Sciatic nerve (tissue), 2 donors: Measurements from ENCODE around the gene GIGYF2. TPM values are rescaled to one million over a fixed set of nuclear protein-coding genes. Genes with fewer than 3 reads are reported as not detected.
"Not testable (repeated sequence)": the region's sequence is repeated elsewhere in the genome, so short reads cannot be mapped to it uniquely, and the experiment has no call there.

Source experiments
- ATAC-seq: fragments of 200-7000 bp; cut with Tn5 transposase; one replicate; pipeline ENCODE4 v1.9.1; 2020; ENCODE audit warnings: mild to moderate bottlenecking, moderate library complexity
- DNase-seq: peaks from one replicate; pipeline ENCODE4 v3.0.0-alpha.2; 2020; ENCODE audit warnings: low spot score
- intact Hi-C: fragments of 100-400 bp; cut with DNase I; formaldehyde crosslinking; loops from one replicate; pipeline ENCODE4 v1.14.2; 2022
- total RNA-seq: library from RNA; stranded (reverse); fragmentation: NEBNext Ultra II Directional; extraction: Animal tissue kit (Norgen Biotek cat#: 25700); gene quantifications from one replicate; pipeline ENCODE4 v1.2.1, GENCODE V29; 2021
- donor health status: DM: no; HTN: no; CAD: no.
- donor health status: DM: no; HTN: no; CAD: no.

GIGYF2 gene
- total RNA-seq, 1 donor from 2014 or later: 97.1 TPM

DNA sequence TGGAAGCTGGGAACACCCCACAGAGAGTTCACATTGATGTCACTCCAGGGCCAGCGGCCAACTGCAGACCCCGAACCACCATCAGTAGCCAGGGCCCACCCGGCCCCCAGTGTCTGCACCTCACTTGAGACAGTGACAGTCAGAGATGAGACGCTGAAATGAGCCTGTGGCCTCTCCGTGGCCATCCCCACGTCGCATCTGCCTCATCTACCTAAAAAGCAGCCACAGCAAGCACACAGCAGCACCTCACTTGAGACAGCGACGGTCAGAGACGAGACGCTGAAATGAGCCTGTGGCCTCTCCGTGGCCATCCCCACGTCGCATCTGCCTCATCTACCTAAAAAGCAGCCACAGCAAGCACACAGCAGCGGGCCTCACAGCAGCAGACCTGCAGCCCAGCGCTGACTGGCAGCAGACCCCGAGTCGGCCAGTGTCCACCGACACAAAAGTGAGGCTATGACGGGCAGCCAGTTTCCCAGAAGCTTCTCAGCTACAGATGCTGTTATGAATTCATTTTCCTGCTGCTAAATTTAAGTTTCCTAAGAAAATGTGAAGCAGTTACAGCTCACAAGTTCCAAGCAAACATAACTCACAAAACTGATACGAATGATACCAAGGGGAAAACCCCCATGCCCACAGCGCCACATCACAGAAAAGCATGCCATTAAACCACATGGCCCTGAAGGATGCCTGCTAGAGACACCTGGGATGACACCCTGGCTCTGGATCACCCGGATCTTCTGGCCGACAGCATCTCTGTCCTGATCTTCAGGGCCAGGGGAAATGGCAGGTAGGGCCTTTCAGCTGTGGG is 200.7 kb downstream of the GIGYF2 start:
- DNase-seq (no peak), ATAC-seq (no peak)
- intact Hi-C loops: no loop called here

DNA sequence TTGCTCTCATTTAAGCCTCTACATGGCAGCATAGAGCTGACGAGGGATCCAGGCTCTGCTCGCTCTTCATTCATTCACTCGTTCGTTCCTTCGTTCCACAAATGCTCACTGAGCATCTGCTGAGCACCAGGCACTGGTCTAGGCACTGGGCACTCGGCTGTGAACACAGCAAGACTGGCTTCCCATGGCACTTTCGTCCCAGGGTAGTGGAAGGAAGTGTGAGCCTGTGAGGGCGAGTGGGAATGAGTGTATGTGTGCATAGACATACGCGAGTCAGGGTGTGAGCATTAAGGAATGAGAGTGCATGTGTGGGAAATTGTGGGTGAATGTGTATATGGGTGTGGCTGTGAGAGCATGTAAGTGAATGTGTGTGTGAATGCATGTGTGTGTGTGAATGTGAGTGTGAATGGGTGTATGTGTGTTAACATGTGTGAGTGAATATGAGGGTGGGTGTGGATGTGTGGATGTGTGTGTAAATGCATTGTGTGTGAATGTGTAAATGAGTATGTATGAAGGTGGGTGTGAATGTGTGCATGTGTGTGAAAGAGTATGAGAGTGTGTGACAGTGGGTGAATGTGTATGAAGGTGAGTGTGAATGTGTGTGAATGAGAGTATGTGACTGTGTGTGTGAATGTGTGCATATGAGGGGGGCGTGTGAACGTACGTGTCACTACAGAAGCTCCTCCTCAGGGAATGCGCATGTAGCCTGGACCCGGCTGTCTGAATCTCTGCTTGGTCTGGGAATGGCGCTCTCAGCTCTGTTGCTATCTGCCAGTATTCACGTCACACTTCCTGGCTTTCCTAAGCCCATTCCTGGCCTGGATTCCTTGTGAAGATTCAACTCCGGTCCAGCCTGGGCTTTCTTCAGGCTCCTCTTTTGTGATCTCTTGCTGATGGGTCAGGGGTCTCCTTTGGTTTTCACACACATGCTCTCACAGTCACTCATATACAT is 201.7 kb downstream of the GIGYF2 start:
- no peak for ATAC-seq
- no peak for DNase-seq
- intact Hi-C loops: no loop called here

DNA sequence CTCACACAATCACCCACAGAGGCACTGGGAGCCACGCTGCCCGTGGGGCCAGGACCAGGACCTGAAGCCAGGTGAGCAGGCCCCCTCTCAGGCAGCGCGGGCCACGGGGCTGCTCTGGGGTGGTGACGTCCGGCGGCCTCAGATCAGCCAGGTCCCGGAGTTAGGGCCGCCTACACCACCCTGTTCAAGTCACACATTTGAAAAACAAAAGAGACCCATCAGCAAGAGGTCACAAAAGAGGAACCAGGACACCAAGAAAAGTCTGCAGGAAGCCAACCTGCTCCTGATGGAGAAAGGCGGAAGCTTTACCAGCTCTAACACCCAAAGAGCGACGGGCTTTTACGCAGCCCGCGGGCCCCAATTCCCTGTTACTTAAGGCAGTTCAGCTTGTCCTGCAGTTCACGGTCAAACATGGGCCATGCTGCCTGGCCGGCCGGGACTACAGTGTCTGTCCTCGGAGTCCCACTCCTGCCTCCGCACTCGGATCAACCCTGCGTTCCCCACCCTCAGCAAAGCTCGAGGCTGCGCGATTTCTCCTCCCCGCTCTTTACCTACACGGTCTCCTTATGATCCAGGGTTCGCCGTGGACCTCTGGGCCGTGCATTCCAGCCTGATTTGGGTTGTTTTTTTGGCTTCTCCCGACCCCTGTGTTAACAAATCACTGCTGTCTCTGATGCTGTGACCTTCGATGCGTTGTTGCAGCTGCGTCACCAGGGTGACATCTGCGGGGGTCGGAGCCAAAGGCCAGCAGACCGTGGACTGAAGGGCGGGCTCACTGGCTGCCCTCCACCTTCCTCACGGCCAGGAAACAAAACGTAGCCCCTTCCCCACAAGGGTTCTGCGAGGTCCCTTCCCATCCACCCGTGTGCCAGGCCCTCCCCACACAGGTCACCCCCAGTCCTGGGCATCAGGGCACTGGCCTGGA is 203.9 kb downstream of the GIGYF2 start:
- ATAC-seq (peak; percentile 28), DNase-seq (no peak)
- intact Hi-C loops: no loop called here

DNA sequence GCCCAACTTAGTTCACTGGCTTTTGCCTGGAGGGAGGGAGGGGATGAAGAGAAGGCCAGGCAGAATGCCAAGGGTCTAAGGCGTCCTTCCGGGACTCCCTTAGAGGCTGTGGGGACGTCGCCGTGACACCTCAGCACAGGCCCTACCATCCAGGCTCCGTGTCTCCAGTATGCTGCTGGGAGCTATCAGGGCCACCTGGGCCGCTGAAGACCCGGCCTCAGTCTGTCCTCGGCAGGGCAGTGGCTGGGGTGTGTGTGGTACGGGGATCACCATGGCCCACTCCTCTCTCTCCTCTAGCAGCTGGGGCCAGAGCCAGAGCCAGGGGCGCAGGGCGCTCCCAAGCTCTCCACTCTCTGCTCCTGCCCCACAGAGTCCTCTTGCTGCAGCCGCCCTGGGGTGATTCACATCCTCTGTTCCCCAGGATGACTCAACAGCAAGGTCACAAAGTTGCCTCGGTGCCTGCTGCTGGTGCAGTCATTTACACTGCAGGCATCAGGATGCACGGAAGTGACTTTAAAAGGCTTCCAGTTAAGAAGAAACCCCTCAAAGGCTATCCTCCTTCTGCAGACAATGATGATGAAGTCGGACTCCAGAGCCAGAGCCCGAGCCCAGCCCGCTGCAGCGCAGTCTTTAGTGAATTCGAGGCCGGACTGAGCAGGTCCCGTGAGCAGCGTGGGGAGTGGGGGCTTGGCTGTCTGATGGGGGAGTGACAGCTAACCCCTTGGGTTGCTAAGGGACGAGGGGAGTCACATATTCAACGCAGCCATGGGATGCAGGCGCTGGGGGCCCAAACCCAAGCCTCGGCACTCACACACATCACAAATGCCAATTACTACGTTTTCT is 204.8 kb downstream of the GIGYF2 start:
- ATAC-seq (peak; percentile 28), DNase-seq (no peak)
- intact Hi-C loops: no loop called here

DNA sequence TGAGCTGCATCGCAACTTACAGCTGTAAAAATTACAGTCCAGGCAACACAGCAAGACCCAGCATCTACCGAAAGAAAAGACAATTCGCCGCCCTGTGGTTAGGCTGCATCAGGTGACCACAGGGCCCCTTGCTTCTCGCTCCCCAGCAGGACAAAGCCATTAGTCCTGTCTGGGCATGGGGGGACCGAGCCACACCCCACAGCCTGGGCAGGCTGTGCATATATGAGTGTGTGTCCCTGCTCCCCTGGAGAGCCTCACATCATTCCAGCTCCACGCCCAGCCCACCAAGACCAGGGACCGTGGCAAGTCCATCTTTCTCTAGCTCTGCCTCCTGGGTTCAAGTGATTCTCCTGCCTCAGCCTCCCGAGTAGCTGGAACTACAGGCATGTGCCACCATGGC is 206.9 kb downstream of the GIGYF2 start:
- ATAC-seq (no peak), DNase-seq (no peak)
- intact Hi-C loops: no loop called here

DNA sequence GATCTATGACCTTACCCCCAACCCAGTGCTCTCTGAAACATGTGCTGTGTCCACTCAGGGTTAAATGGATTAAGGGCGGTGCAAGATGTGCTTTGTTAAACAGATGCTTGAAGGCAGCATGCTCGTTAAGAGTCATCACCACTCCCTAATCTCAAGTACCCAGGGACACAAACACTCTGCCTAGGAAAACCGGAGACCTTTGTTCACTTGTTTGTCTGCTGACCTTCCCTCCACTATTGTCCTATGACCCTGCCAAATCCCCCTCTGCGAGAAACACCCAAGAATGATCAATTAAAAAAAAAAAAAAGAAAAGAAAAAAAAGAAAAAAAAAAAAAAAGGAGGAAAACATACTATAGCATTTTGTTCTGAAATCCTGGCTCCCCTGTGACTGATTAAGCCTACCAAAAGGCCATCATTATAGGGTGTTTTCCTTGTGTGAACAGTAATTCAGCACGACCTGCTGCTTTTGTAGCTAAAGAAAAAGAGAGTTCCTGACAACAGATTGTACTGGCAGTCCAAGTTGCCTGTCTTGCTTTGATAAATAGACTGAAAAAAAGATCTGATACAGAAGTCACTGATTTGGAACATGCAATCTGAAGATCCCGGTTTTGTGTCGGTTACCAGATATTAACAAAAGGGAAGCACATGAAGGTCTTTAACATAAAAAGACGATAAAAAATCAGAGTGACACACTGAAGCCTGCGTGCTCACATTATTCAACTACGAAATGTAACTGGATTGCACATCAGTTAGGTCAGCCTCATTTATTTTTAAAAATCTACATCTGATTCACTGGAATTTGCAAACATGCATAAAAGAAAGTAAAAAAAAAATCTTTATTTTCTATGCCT is 210.0 kb downstream of the GIGYF2 start:
- ATAC-seq, DNase-seq, intact Hi-C loops: not testable (repeated sequence)

DNA sequence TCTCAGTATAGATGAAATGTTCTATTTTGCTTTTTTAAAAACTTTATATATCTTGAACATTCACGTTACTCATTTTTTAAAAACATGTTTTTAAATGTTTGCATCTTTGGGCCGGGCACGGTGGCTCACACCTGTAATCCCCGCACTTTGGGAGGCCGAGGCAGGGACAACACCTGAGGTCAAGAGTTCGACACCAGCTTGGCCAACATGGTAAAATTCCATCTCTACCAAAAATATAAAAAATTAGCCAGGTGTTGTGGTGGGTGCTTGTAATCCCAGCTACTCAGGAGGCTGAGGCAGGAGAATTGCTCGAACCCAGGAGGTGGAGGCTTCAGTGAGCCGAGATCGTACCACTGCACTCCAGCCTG is 210.6 kb downstream of the GIGYF2 start:
- ATAC-seq, intact Hi-C loops, DNase-seq: not testable (repeated sequence)

DNA sequence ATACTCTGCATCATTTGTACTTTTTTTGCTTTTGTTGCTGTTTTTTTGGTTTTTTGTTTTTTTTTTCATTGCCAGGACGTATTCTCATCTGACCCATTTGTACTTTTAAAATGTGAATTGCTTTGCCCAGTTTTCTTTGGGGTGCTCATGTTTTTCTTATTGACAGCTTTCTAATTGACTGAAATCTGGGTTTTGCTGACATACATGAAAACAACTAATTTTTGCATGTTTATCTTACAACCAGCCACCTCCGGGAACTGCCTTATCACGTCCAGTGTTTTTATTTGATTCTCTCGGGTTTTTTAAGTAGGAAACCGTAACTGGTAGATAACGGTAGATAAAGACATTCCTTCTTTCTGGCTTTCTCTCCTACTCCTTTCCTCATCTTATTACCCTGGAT is 211.6 kb downstream of the GIGYF2 start:
- no peak for DNase-seq
- intact Hi-C loops: no loop called here
- ATAC-seq: no peak

Other genes with a start within 250 kb of the GIGYF2 start
- gene ALPI, start 241.2 kb upstream of the GIGYF2 start, total RNA-seq: not detected
- 0.18 TPM for gene ECEL1, start 209.5 kb upstream of the GIGYF2 start, total RNA-seq
- not detected for gene PRSS56, start 176.9 kb upstream of the GIGYF2 start, total RNA-seq
- gene CHRND, start 171.2 kb upstream of the GIGYF2 start, total RNA-seq: not detected
- not detected for gene CHRNG, start 157.6 kb upstream of the GIGYF2 start, total RNA-seq
- gene TIGD1, start 146.8 kb upstream of the GIGYF2 start, total RNA-seq: 4.5 TPM
- gene EIF4E2, start 146.6 kb upstream of the GIGYF2 start, total RNA-seq: 41.0 TPM
- gene EFHD1, start 63.7 kb upstream of the GIGYF2 start, total RNA-seq: 41.9 TPM
- gene KCNJ13, start 79.2 kb downstream of the GIGYF2 start, total RNA-seq: not detected
- 12.0 TPM for gene SNORC, start 172.9 kb downstream of the GIGYF2 start, total RNA-seq